Tibial artery (tissue), 4 donors: ENCODE results near the gene RAP1B.
A peak's percentile ranks its signal among the peaks of the same experiment; 100 is the strongest.

ENCODE experiments used
- DNase-seq, 2 donors: peaks; one replicate each; pipeline ENCODE4 v3.0.0-alpha.2; 2019
- H3K27ac ChIP-seq, 2 donors: fragments of 200-600 bp; sonication (generic) in 1 of 2; 1 replicate in 1 of 2; 2 replicates in 1 of 2; pipeline ENCODE4 v1.5.1; 2018 to 2019; ENCODE audit warnings: mild to moderate bottlenecking in 1 of 2
- H3K27me3 ChIP-seq, 2 donors: fragments of 200-600 bp; sonication (generic) in 1 of 2; one replicate each; pipeline versions ENCODE4 v1.5.1 to v1.6.0; 2016 to 2019
- H3K36me3 ChIP-seq, 3 donors: fragments of 200-600 bp; sonication (generic) in 2 of 3; one replicate each; pipeline ENCODE4 v1.5.1; 2016 to 2019; ENCODE audit warnings: mild to moderate bottlenecking in 2 of 3
- H3K4me1 ChIP-seq, 4 donors: fragments of 200-600 bp; sonication (generic) in 2 of 4; 1 replicate in 3 of 4; 2 replicates in 1 of 4; pipeline ENCODE4 v1.5.1; 2016 to 2019
- H3K4me3 ChIP-seq, 2 donors: fragments of 200-600 bp; sonication (generic) in 1 of 2; 1 replicate in 1 of 2; 2 replicates in 1 of 2; pipeline ENCODE4 v1.5.1; 2018 to 2019; ENCODE audit warnings: mild to moderate bottlenecking in 2 of 2
- H3K9me3 ChIP-seq, 3 donors: fragments of 200-600 bp; sonication (generic) in 1 of 3; one replicate each; pipeline ENCODE4 v1.5.1; 2016 to 2019
- intact Hi-C: fragments of 100-400 bp; cut with DNase I; formaldehyde crosslinking; loops from one replicate; pipeline ENCODE4 v1.15.0; 2023; ENCODE audit warnings: low total_unique reads
- TF ChIP-seq, protein P1 (sequence below), 2 experiments: fragments of 200-600 bp in 1 of 2; fragments of 450-650 bp in 1 of 2; IDR thresholded peaks; one replicate each; pipeline ENCODE4 v1.5.1; 2017 to 2019; ENCODE audit warnings: antibody characterized with exemption in 2 of 2, mild to moderate bottlenecking in 1 of 2, moderate library complexity in 1 of 2

Gene RAP1B

DNA sequence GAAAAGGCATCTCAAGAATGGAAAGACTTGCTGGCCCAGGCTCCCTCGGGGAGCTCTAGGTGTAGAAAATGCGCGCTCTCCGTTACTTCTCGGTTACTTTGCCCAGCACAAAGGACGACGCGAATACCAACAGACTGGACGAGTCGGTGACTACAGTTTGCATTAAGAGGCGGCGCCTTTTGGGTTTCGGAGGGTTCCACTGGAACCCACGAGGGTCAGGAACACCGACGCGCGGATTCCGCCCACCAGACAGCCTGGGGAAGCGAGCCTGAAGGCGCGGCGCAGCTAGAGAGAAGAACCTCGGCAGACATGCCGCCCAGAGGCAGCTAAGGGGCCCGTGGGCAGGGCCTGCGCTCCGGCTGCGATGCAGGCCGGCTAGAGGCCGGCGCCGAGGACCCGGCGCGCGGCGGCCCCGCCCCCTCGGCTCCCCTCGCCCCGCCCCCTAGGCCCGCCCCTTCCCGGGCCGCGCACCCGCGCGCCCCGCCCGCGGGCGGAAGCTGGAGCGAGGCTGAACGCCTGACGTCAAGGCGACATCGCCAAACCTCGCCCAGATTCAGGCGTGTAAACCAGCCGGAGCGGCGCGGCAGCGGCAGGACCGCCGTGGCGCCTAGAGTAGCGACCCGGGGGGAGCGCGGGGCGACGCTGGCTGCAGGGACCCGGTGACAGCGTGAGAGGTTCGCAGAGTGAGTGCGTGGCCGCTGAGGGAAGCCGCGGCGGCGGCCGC lies at the start of gene RAP1B:
Gene RAP1B (plus strand): TSS at position 530 of the 724 bp plus-strand sequence. CDS start 37,826 bp downstream, outside the sequence.
- Histone ChIP-seq H3K4me1 (peaks cover 0 to 41% (median 22%) of the 10 kb centered on the region in 4 donors), H3K4me3 (peak within 1 kb of the TSS; percentile 57 to 80), H3K27me3 (no peaks in the 10 kb centered on the region), H3K27ac (peak within 1 kb of the TSS; percentile 88 to 96), H3K36me3 (no peaks in the 10 kb centered on the region), H3K9me3 (no peaks in the 10 kb centered on the region)
- TF ChIP-seq, protein P1, sequence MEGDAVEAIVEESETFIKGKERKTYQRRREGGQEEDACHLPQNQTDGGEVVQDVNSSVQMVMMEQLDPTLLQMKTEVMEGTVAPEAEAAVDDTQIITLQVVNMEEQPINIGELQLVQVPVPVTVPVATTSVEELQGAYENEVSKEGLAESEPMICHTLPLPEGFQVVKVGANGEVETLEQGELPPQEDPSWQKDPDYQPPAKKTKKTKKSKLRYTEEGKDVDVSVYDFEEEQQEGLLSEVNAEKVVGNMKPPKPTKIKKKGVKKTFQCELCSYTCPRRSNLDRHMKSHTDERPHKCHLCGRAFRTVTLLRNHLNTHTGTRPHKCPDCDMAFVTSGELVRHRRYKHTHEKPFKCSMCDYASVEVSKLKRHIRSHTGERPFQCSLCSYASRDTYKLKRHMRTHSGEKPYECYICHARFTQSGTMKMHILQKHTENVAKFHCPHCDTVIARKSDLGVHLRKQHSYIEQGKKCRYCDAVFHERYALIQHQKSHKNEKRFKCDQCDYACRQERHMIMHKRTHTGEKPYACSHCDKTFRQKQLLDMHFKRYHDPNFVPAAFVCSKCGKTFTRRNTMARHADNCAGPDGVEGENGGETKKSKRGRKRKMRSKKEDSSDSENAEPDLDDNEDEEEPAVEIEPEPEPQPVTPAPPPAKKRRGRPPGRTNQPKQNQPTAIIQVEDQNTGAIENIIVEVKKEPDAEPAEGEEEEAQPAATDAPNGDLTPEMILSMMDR (IDR thresholded peaks at IDR 0.05), result no peak
- intact Hi-C loops, result loop anchor here (5.0 kb wide), 1 partner anchor 248 kb away; no protein-coding TSS in a partner anchor
- DNase-seq, result peak; percentile 82 to 94

DNA sequence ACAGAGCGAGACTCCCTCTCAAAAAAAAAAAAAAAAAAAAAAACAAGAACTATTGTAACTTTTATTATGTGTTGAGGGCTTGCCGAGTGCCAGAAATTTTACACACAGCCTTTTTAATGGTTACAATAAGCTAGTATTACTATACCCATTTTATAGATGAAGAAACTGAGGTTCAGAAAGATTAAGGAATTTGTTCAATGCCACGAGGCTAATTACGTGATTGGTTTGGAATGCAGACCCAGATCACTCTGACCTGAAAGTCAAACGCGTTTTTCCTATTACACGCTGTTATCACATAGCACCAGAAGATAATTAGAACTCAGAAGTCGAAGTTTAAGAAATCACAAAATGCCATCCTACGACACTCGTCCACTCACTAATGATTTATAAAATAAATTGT lies 48.9 kb upstream of the RAP1B start:
- Histone ChIP-seq H3K4me3 (no peak overlapping the region), H3K4me1 (peaks cover 0 to 14% (median 4%) of the 10 kb centered on the region in 4 donors), H3K27ac (no peak overlapping the region), H3K9me3 (no peaks in the 10 kb centered on the region), H3K27me3 (no peaks in the 10 kb centered on the region), H3K36me3 (no peaks in the 10 kb centered on the region)
- TF ChIP-seq, protein P1 (IDR thresholded peaks at IDR 0.05), result no peak
- no peak for DNase-seq
- intact Hi-C loops, result no loop called here

DNA sequence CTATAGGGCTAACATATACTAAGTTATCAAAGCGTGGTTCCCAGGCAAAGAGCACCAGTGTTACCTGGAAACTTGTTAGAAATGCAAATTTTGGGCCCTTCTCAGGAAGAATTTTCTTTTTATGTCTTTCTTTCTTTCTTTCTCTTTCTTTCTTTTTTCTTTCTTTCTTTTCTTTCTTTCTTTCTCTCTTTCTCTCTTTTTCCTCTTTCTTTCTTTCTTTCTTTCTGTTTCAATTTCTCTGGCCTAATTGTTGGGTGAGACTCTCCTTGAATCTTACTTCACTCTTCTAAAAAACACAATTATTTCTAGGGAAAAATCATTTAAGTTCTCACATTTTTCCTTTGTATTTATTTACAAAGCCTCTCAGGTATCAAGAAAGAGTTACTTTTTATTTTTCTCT lies 46.5 kb upstream of the RAP1B start:
- TF ChIP-seq, protein P1 (IDR thresholded peaks at IDR 0.05), result no peak
- intact Hi-C loops, result no loop called here
- H3K27me3 ChIP-seq, result no peaks in the 10 kb centered on the region

GRCh38 chr12:68565391-68565903 lies 45.3 kb upstream of the RAP1B start:
- DNase-seq, result no peak
- H3K4me1 ChIP-seq, result peaks cover 0 to 6% (median 0%) of the 10 kb centered on the region in 4 donors
- TF ChIP-seq, protein P1 (IDR thresholded peaks at IDR 0.05), result no peak

More for the DNA sequence above, 46.5 kb upstream of the RAP1B start:
- peaks cover 0 to 6% (median 0%) of the 10 kb centered on the region in 4 donors for H3K4me1 ChIP-seq
- no peak overlapping the region for H3K4me3 ChIP-seq
- H3K27ac ChIP-seq, result no peak overlapping the region
- no peaks in the 10 kb centered on the region for H3K36me3 ChIP-seq
- DNase-seq, result no peak
- H3K9me3 ChIP-seq, result no peaks in the 10 kb centered on the region

DNA sequence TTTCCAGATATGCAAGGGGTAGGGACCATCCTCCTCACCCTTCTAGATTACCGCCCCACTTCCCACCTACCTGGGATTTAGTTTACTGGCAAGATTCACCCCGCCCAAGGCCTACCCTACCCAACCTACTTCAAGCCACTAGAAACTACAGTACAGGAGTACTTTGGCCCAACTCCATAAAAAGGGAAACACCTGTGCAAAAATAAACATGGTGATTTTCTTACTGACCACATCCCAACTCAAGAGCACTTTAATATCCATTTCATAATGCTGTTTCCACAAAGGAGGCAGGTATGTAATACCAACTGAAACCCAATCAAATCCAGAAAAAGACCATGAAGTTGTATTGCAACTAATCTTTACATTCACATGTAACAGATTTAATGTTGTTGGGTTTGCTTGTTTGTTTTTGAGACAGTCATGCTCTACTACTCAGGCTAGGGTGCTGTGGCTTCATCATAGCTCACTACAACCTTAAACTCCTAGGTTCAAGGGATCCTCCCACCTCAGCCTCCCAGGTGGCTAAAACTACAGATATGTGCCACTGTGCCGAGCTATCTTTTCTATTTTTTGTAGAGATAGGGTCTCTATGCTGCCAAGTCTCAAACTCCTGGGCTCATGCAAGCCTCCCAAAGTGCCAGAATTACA lies 41.7 kb upstream of the RAP1B start:
- H3K9me3 ChIP-seq, result no peaks in the 10 kb centered on the region
- H3K4me1 ChIP-seq, result peaks cover 0 to 6% (median 0%) of the 10 kb centered on the region in 4 donors
- H3K36me3 ChIP-seq, result no peaks in the 10 kb centered on the region
- TF ChIP-seq, protein P1 (IDR thresholded peaks at IDR 0.05), result no peak
- no peak overlapping the region for H3K4me3 ChIP-seq
- intact Hi-C loops, result no loop called here
- H3K27ac ChIP-seq, result no peak overlapping the region
- DNase-seq, result no peak
- H3K27me3 ChIP-seq, result no peaks in the 10 kb centered on the region

More at GRCh38 chr12:68565391-68565903, 45.3 kb upstream of the RAP1B start:
- H3K27me3 ChIP-seq, result no peaks in the 10 kb centered on the region
- H3K4me3 ChIP-seq, result no peak overlapping the region
- no peaks in the 10 kb centered on the region for H3K36me3 ChIP-seq
- no peak overlapping the region for H3K27ac ChIP-seq
- intact Hi-C loops, result no loop called here
- H3K9me3 ChIP-seq, result no peaks in the 10 kb centered on the region
